ENCODE results near the gene SHD. TPM values are rescaled to one million over a fixed set of nuclear protein-coding genes. Genes with fewer than 3 reads are reported as not detected.

Gene SHD
- total RNA-seq, 1 experiment from 2014 or later = 0.11 TPM

GRCh38 chr19:4318460-4318859 lies 39.4 kb downstream of the SHD start:
- no peak for TF ChIP-seq EZH2 (IDR thresholded peaks at IDR 0.05; ENCODE audit: low read length, unreplicated experiment)
- TF ChIP-seq EZH2phosphoT487 (IDR thresholded peaks at IDR 0.05; ENCODE audit: borderline replicate concordance, low read length) = no peak
- TF ChIP-seq CTCF (conservative IDR thresholded peaks at IDR 0.05; ENCODE audit: low read depth, low read length) = no peak
- POLR2A ChIA-PET (ENCODE audit: unreplicated experiment) = no interaction called here
- ATAC-seq = no peak
- Histone ChIP-seq H3K9me2 (replicated peaks; ENCODE audit: low read length) (no peaks in the 10 kb centered on the region), H3K4me3 (ENCODE audit: low read length) (no peak overlapping the region), H3K79me2 (ENCODE audit: low read length) (no peaks in the 10 kb centered on the region), H3K36me3 (ENCODE audit: low read depth, low read length) (no peaks in the 10 kb centered on the region), H3K27ac (ENCODE audit: low read length) (no peak overlapping the region), H3K4me2 (ENCODE audit: low read length) (no peak overlapping the region), H3K9ac (ENCODE audit: low read length) (no peak overlapping the region), H3K9me3 (ENCODE audit: low read length) (no peaks in the 10 kb centered on the region), H3K4me1 (ENCODE audit: insufficient read depth, low read length) (no peaks in the 10 kb centered on the region), H3K27me3 (ENCODE audit: low read length) (no peaks in the 10 kb centered on the region), H2AFZ (ENCODE audit: low read length) (no peak overlapping the region), H3F3A (ENCODE audit: low read length, unreplicated experiment) (no peaks in the 10 kb centered on the region), H4K20me1 (ENCODE audit: low read length) (no peaks in the 10 kb centered on the region)
- CTCF ChIA-PET = no interaction called here
- intact Hi-C loops (cut with micrococcal nuclease) = no loop called here
- no TSS peak for BruUV-seq (replicated peaks)
- no peak for DNase-seq

GRCh38 chr19:4319067-4319718 lies 40.1 kb downstream of the SHD start:
- intact Hi-C loops (cut with micrococcal nuclease) = no loop called here
- no peaks in the 10 kb centered on the region for H3K36me3 ChIP-seq (ENCODE audit: low read depth, low read length)

More at GRCh38 chr19:4319067-4319718, 40.1 kb downstream of the SHD start:
- ChIA-PET POLR2A (ENCODE audit: unreplicated experiment) (no interaction called here), CTCF (no interaction called here)
- DNase-seq (no peak), ATAC-seq (no peak)
- H3K9me3 ChIP-seq (ENCODE audit: low read length) = no peaks in the 10 kb centered on the region
- TF ChIP-seq CTCF (conservative IDR thresholded peaks at IDR 0.05; ENCODE audit: low read depth, low read length) (no peak), EZH2phosphoT487 (IDR thresholded peaks at IDR 0.05; ENCODE audit: borderline replicate concordance, low read length) (no peak), EZH2 (IDR thresholded peaks at IDR 0.05; ENCODE audit: low read length, unreplicated experiment) (no peak)
- H3K4me1 ChIP-seq (ENCODE audit: insufficient read depth, low read length) = no peaks in the 10 kb centered on the region
- no peak overlapping the region for H2AFZ ChIP-seq (ENCODE audit: low read length)
- H3F3A ChIP-seq (ENCODE audit: low read length, unreplicated experiment) = no peaks in the 10 kb centered on the region
- H3K27ac ChIP-seq (ENCODE audit: low read length) = no peak overlapping the region
- H3K79me2 ChIP-seq (ENCODE audit: low read length) = no peaks in the 10 kb centered on the region
- no peaks in the 10 kb centered on the region for H4K20me1 ChIP-seq (ENCODE audit: low read length)
- H3K27me3 ChIP-seq (ENCODE audit: low read length) = no peaks in the 10 kb centered on the region
- no peak overlapping the region for H3K4me3 ChIP-seq (ENCODE audit: low read length)
- H3K4me2 ChIP-seq (ENCODE audit: low read length) = no peak overlapping the region
- no peak overlapping the region for H3K9ac ChIP-seq (ENCODE audit: low read length)
- no TSS peak for BruUV-seq (replicated peaks)
- H3K9me2 ChIP-seq (replicated peaks; ENCODE audit: low read length) = no peaks in the 10 kb centered on the region
